GM21360 (cell line): ENCODE results near the gene POGK.

Experiments used
- ATAC-seq: cut with Tn5 transposase; IDR thresholded peaks from one replicate; pipeline ENCODE4 v1.9.1; 2021; ENCODE audit warnings: mild to moderate bottlenecking, moderate library complexity; ENCODE audit not compliant: unreplicated experiment

The POGK gene

GRCh38 chr1:166900987-166901386 lies 61.7 kb downstream of the POGK start:
- ATAC-seq, result no peak

- ATAC-seq, result no peak
Observed at GRCh38 chr1:166902279-166902678, 63.0 kb downstream of the POGK start.

GRCh38 chr1:166903232-166903631 lies 64.0 kb downstream of the POGK start:
- ATAC-seq, result no peak

GRCh38 chr1:166905136-166905535 lies 65.9 kb downstream of the POGK start:
- ATAC-seq, result no peak

- no peak for ATAC-seq
Observed at GRCh38 chr1:166905900-166906299, 66.6 kb downstream of the POGK start.
